ENCODE measurements around the gene KCNG1. TPM values are rescaled to one million over a fixed set of nuclear protein-coding genes. Genes with fewer than 3 reads are reported as not detected.

Gene KCNG1
- total and polyA plus RNA-seq, 2 of the 13 experiments (the other 11 are each of a cell fraction or from before 2014, with no cell fraction given) = not detected

- ATAC-seq (no peak), FAIRE-seq (no peak), DNase-seq (ENCODE audit: low spot score) (no peak)
- no peak overlapping the region for H3K4me3 ChIP-seq (replicated peaks in 1 of 3; ENCODE audit: insufficient read depth in 1 of 3, low read depth in 2 of 3, low read length in 3 of 3)
- TF ChIP-seq FOXK2 (IDR thresholded peaks at IDR 0.05) (no peak), NPAS2 (CRISPR knock-in tag; IDR thresholded peaks at IDR 0.05; ENCODE audit: borderline replicate concordance) (0 out of 2 replicates have a peak, but pooled peaks have one; percentile 17), ZNF552 (CRISPR knock-in tag; IDR thresholded peaks at IDR 0.05; ENCODE audit: borderline replicate concordance) (no peak)
- peak overlapping the region; percentile 16 for H3K4me2 ChIP-seq (ENCODE audit: low read depth, low read length)
- no peaks in the 10 kb centered on the region for H3K9me3 ChIP-seq (ENCODE audit: low read length)
- WGBS (ENCODE audit: low lambda C conversion rate) = 12% methylated on average over 5 of the region's 7 CpGs
- H3K79me2 ChIP-seq (ENCODE audit: insufficient read depth, low read length) = no peaks in the 10 kb centered on the region
- H3K36me3 ChIP-seq (replicated peaks in 1 of 2; ENCODE audit: control insufficient read depth in 1 of 2, insufficient read depth in 2 of 2, low read length in 2 of 2) = no peaks in the 10 kb centered on the region
- POLR2A ChIA-PET = interaction anchor here (3.2 kb wide), 1 partner anchor 9 kb away, joined by 16 read pairs; the partner anchor contains the start of genes DPM1 and MOCS3
- no peak overlapping the region for H3K9ac ChIP-seq (ENCODE audit: insufficient read depth, low read depth, low read length)
- CTCF ChIA-PET (ENCODE audit: low intra/inter-chr PET ratio, low total read pairs) = no interaction called here
- H3K27me3 ChIP-seq (ENCODE audit: control insufficient read depth in 1 of 2, insufficient read depth in 2 of 2, low read length in 2 of 2) = peaks cover 7 to 37% of the 10 kb centered on the region in 2 experiments; a peak in 4 of 5 replicates
- intact Hi-C loops (cut with micrococcal nuclease; ENCODE audit: unreplicated experiment) (no loop called here), in situ Hi-C loops (cut with HindIII; ENCODE audit: extremely low pct_ligation_motif_present, low pct_unique_long_range_greater_than_20kb) (no loop called here)
- H3K27ac ChIP-seq (ENCODE audit: extremely low read length, insufficient read depth, low read length) = no peak overlapping the region
- BruUV-seq (replicated peaks) = no TSS peak
- H4K20me1 ChIP-seq (ENCODE audit: insufficient read depth, low read length) = no peaks in the 10 kb centered on the region
- no peak overlapping the region for H2AFZ ChIP-seq (ENCODE audit: low read length)
- no peaks in the 10 kb centered on the region for H3K4me1 ChIP-seq (ENCODE audit: insufficient read depth, low read length)
These were observed 55.3 kb downstream of the KCNG1 start for GRCh38 chr20:50967586-50967985.

DNA sequence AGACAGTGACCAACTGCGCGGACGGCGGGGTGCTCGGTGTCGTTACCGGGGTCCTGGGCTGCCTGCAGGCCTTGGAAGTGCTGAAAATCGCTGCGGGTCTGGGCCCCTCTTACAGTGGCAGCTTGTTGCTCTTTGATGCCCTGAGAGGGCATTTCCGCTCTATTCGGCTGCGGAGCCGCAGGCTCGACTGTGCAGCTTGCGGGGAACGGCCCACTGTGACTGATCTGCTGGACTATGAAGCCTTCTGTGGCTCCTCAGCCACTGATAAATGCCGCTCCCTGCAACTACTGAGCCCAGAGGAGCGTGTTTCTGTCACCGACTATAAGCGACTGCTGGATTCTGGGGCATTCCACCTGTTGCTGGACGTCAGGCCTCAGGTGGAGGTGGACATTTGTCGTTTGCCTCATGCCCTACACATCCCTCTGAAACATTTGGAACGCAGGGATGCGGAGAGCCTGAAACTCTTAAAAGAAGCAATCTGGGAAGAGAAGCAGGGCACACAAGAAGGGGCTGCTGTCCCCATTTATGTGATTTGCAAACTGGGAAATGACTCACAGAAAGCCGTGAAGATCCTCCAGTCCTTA, 63.3 kb downstream of the KCNG1 start:
- BruUV-seq (replicated peaks) = no TSS peak
- TF ChIP-seq ZNF607 (CRISPR knock-in tag; IDR thresholded peaks at IDR 0.05; ENCODE audit: borderline replicate concordance) (no peak), ZNF547 (CRISPR knock-in tag; IDR thresholded peaks at IDR 0.05) (no peak), RXRA (CRISPR knock-in tag; IDR thresholded peaks at IDR 0.05) (no peak), LCORL (IDR thresholded peaks at IDR 0.05) (no peak), LCORL (CRISPR knock-in tag; IDR thresholded peaks at IDR 0.05) (0 out of 2 replicates have a peak, but pooled peaks have one; percentile 13), ZNF557 (CRISPR knock-in tag; IDR thresholded peaks at IDR 0.05) (no peak), NKX3-1 (CRISPR knock-in tag; IDR thresholded peaks at IDR 0.05) (no peak), ZNF33A (CRISPR knock-in tag; IDR thresholded peaks at IDR 0.05; ENCODE audit: borderline replicate concordance) (no peak), KLF15 (CRISPR knock-in tag; IDR thresholded peaks at IDR 0.05; ENCODE audit: borderline replicate concordance) (no peak), PAWR (CRISPR knock-in tag; IDR thresholded peaks at IDR 0.05; ENCODE audit: borderline replicate concordance) (no peak), ZNF451 (CRISPR knock-in tag; IDR thresholded peaks at IDR 0.05) (no peak; the same call in 1 of the 2 replicates)
- TF ChIP-seq, protein P1, sequence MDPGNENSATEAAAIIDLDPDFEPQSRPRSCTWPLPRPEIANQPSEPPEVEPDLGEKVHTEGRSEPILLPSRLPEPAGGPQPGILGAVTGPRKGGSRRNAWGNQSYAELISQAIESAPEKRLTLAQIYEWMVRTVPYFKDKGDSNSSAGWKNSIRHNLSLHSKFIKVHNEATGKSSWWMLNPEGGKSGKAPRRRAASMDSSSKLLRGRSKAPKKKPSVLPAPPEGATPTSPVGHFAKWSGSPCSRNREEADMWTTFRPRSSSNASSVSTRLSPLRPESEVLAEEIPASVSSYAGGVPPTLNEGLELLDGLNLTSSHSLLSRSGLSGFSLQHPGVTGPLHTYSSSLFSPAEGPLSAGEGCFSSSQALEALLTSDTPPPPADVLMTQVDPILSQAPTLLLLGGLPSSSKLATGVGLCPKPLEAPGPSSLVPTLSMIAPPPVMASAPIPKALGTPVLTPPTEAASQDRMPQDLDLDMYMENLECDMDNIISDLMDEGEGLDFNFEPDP (CRISPR knock-in tag; conservative IDR thresholded peaks at IDR 0.05) = 0 out of 2 replicates have a peak, but pooled peaks have one; percentile 92
- TF ChIP-seq, protein P2, sequence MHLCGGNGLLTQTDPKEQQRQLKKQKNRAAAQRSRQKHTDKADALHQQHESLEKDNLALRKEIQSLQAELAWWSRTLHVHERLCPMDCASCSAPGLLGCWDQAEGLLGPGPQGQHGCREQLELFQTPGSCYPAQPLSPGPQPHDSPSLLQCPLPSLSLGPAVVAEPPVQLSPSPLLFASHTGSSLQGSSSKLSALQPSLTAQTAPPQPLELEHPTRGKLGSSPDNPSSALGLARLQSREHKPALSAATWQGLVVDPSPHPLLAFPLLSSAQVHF (CRISPR knock-in tag; IDR thresholded peaks at IDR 0.05) = 0 out of 2 replicates have a peak, but pooled peaks have one; percentile 12

More for the DNA sequence above, 63.3 kb downstream of the KCNG1 start:
- Histone ChIP-seq H3K4me3 (replicated peaks in 1 of 3; ENCODE audit: insufficient read depth in 1 of 3, low read depth in 2 of 3, low read length in 3 of 3) (peak overlapping the region; percentile 85 to 97 (median 97)), H3K9me3 (ENCODE audit: low read length) (no peaks in the 10 kb centered on the region), H3K9ac (ENCODE audit: insufficient read depth, low read depth, low read length) (peak overlapping the region; percentile 94), H3K27me3 (ENCODE audit: control insufficient read depth in 1 of 2, insufficient read depth in 2 of 2, low read length in 2 of 2) (no peaks in the 10 kb centered on the region; a peak in 1 of 5 replicates), H3K4me1 (ENCODE audit: insufficient read depth, low read length) (peaks cover 41% of the 10 kb centered on the region), H3K27ac (ENCODE audit: extremely low read length, insufficient read depth, low read length) (peak overlapping the region; percentile 86), H3K4me2 (ENCODE audit: low read depth, low read length) (peak overlapping the region; percentile 94), H4K20me1 (ENCODE audit: insufficient read depth, low read length) (peaks cover 36% of the 10 kb centered on the region), H3K36me3 (replicated peaks in 1 of 2; ENCODE audit: control insufficient read depth in 1 of 2, insufficient read depth in 2 of 2, low read length in 2 of 2) (peaks cover 0 to 9% of the 10 kb centered on the region in 2 experiments; a peak in 3 of 5 replicates), H3K79me2 (ENCODE audit: insufficient read depth, low read length) (peaks cover 62% of the 10 kb centered on the region), H2AFZ (ENCODE audit: low read length) (no peak overlapping the region)
- 81% methylated on average over 25 of the region's 25 CpGs for WGBS (ENCODE audit: low lambda C conversion rate)
- no peak for FAIRE-seq
- DNase-seq (ENCODE audit: low spot score) = no peak
- no peak; the same call in 2 of the 3 replicates for ATAC-seq
- intact Hi-C loops (cut with micrococcal nuclease; ENCODE audit: unreplicated experiment) (loop anchor here (2.0 kb wide), 1 partner anchor 25 kb away; no protein-coding TSS in a partner anchor), in situ Hi-C loops (cut with HindIII; ENCODE audit: extremely low pct_ligation_motif_present, low pct_unique_long_range_greater_than_20kb) (no loop called here)
- ChIA-PET CTCF (ENCODE audit: low intra/inter-chr PET ratio, low total read pairs) (no interaction called here), POLR2A (interaction anchor here (0.6 to 3.8 kb wide), 4 partner anchors 14 to 231 kb away, joined by 3 to 87 read pairs (median 9); partner anchors contain the start of gene ADNP)
